Vagina (tissue), 2 donors: ENCODE measurements around the gene VMP1.

Source experiments
- POLR2A ChIP-seq, 2 donors: fragments of 450-650 bp; IDR thresholded peaks; one replicate each; pipeline ENCODE4 v1.6.1; 2017; ENCODE audit warnings: antibody characterized with exemption in 2 of 2, mild to moderate bottlenecking in 2 of 2, moderate library complexity in 2 of 2
- TF ChIP-seq, protein P1 (sequence below), 3 experiments: fragments of 450-650 bp in 2 of 3; fragments of 200-600 bp in 1 of 3; sonication (generic) in 1 of 3; IDR thresholded peaks; one replicate each; pipeline ENCODE4 v1.5.1; 2017 to 2019; ENCODE audit warnings: antibody characterized with exemption in 3 of 3, mild to moderate bottlenecking in 2 of 3, moderate library complexity in 2 of 3

DNA sequence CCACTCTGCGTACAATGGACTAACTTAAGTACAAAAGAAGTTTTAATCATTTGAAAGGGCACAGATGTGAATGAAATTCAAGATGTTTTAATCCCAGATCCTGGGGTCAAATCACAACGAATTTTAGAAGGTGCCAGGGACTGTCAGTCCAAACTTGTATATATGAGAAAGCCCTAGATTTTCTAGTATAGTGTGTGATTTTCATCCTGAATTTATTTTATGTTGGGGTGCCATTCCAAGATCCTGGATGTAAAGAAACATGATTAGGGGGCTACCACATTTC is 121.0 kb downstream of the VMP1 start:
- TF ChIP-seq, protein P1, sequence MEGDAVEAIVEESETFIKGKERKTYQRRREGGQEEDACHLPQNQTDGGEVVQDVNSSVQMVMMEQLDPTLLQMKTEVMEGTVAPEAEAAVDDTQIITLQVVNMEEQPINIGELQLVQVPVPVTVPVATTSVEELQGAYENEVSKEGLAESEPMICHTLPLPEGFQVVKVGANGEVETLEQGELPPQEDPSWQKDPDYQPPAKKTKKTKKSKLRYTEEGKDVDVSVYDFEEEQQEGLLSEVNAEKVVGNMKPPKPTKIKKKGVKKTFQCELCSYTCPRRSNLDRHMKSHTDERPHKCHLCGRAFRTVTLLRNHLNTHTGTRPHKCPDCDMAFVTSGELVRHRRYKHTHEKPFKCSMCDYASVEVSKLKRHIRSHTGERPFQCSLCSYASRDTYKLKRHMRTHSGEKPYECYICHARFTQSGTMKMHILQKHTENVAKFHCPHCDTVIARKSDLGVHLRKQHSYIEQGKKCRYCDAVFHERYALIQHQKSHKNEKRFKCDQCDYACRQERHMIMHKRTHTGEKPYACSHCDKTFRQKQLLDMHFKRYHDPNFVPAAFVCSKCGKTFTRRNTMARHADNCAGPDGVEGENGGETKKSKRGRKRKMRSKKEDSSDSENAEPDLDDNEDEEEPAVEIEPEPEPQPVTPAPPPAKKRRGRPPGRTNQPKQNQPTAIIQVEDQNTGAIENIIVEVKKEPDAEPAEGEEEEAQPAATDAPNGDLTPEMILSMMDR (IDR thresholded peaks at IDR 0.05), result no peak
- TF ChIP-seq POLR2A (IDR thresholded peaks at IDR 0.05), result no peak
